ENCODE data around the gene DNM1L.
"Not testable (repeated sequence)": the region's sequence is repeated elsewhere in the genome, so short reads cannot be mapped to it uniquely, and the experiment has no call there.

The DNM1L gene

DNA sequence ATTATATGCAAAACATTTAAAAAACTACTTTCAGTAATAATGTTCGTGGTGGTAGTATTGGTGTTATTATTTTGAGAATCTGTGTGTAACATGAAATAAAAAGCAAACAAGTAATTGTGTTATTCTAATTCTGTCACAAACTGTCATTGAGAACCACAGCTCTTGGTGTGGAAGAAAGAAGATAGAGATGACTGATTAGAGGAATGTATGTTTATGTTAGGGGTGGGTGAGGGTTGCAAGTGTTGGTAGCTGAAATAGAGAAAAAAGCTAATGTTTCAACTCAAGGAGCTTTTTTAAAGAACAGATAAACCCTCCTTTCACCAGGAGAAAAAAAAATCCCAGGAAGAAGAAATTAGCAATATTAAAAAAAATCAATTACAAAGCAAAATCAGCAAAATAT, 18.3 kb downstream of the DNM1L start:
- DNase-seq (ENCODE audit: low spot score): no peak

GRCh38 chr12:32698285-32698684, 19.2 kb downstream of the DNM1L start:
- DNase-seq (ENCODE audit: low spot score): no peak

GRCh38 chr12:32699437-32699836, 20.3 kb downstream of the DNM1L start:
- not testable (repeated sequence) for DNase-seq (ENCODE audit: low spot score)

DNA sequence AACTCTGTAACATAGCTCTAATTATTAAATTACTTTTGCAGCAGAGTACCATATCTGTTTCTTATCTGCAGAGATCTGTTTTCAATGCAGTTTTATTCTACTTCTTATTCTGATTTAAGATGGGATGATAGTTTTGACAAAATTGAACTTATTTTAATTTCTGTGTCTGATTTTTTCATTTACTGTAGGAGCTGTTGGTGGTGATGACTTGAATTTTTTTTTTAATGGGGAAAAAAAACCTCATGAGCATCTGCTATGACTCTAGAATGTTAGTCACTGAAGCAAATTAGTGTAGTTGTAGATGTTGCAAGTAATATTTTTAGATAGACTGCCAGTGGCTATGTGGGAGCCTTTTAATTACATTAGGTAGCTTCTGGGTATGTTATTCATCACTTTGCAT, 23.4 kb downstream of the DNM1L start:
- no peak for DNase-seq (ENCODE audit: low spot score)

- no peak for DNase-seq (ENCODE audit: low spot score)
These were observed 23.8 kb downstream of the DNM1L start for GRCh38 chr12:32702946-32703345.

DNA sequence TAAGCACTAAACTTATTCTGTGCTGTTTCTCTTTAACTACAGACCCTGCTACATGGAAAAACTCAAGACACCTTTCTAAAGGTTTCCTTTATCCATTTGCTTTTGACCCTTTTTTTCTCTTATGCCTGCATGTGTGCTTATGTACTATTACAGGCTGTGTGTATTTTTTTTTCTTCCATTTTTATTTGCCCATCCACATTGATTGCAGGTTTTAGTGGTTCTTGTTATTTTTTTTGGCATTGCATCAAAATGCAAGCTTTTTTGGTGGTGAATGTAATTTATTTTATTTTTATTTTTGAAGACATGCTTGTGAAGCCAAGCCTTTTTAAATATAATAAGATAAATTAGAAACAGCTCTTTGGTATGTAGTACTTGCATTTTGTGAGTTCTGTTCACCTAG, 26.7 kb downstream of the DNM1L start:
- no peak for DNase-seq (ENCODE audit: low spot score)

DNA sequence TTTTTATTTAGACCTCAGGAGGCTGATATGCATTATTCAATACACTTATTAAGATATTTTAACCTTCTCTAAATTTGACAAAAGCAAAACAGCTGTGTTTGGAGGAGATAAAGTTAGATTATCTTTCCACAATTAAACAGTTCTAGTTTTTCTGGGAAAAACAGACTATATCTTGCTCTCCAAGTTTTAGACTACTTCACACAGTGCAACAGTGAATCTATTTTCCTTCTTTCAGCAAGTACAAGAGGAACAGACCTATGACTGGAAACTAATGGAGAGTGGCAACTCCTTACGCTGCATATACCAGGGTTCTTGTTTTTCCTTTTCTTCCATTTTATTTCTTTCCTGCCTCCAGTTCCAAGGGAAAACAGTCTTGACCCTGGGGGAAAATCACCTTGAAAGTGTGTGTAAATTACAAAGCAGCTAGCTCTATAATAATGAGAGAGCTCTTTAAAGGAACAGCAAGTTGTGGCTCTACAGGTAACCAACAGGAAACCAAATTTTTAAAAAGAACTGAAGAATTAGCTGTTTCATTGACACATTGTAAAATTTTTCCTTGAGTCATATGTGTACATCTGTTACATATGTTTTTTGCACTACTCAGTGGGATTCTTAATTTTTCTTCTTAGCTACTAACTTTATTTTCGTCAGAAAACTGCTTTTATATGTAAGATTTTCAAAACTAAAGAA, 27.4 kb downstream of the DNM1L start:
- DNase-seq (ENCODE audit: low spot score): no peak

DNA sequence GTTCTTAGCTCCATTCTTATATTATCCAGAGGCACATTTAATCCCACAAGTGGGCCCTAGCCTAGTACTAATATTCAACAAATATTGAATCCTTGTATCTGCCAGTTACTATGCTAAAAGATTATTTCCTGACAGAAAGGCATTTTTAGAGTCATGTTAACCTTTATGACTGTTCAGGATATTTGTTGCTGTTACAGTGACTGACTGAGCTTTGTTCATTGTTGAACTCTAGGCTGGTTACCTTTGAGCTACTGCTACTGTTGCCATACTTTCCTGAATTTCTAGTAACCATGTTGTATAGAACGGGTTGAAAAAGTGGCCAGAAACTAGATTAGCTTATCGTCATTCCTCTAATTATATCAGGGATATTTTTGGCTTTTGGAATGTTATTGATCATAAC, 29.8 kb downstream of the DNM1L start:
- DNase-seq (ENCODE audit: low spot score): no peak

- DNase-seq (ENCODE audit: low spot score): no peak
These were observed 35.7 kb downstream of the DNM1L start for GRCh38 chr12:32714772-32715171.

DNA sequence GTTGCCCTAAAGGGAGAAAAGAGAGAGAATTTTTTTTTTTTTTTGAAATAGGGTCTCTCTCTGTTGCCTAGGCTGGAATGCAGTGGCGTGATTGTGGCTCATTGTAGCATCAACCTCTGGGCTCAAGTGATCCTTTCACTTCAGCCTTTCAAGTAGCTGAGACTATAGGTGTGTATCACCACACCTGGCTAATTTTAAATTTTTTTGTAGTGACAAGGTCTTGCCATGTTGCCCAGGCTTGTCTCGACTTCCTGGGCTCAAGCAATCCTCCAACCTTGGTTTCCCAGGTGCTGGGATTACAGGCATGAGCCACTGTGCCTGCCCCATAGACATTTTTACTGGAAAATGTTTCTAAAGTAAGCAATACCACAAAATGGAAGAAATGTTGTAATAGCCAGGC, 39.8 kb downstream of the DNM1L start:
- DNase-seq (ENCODE audit: low spot score): no peak

DNA sequence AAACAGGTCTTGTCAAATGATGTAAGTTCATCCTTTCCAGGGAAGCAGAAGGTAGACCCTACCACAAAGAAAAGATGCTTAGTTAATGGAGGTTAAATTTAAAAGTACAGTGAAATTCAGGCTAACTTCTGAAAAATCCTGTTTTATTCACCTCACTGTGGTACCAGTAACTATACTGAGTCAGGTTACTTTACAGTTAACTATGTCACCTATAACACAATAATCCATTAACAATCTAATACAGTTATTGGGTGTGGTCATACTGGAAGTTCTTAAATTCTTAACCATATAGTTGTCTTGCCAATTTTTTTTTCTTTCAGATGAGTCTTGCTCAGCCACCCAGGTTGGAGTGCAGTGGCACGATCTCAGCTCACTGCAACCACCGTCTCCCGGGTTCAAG, 46.2 kb downstream of the DNM1L start:
- not testable (repeated sequence) for DNase-seq (ENCODE audit: low spot score)

DNA sequence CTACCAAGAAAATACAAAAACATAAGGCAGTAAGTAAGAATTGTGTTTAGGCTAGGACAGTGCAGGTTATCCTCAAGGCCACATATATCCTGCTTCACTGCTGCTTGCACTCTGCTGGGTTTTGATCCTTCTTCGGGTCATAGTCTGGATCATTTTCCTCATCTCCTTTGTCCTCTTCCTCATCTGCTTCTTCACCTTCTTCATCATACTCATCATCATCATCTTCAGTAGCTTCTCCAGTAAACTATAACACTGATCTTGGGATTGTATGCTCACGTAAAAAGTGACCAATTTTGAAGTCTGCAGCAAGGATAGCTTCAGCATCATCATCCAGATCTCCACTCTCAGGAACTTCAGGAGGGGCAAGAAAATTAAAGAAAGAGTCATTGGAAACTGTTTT, 47.2 kb downstream of the DNM1L start:
- DNase-seq (ENCODE audit: low spot score): no peak

- no peak for DNase-seq (ENCODE audit: low spot score)
These were observed 48.1 kb downstream of the DNM1L start for GRCh38 chr12:32727237-32727636.

GRCh38 chr12:32734952-32735351, 55.9 kb downstream of the DNM1L start:
- no peak for DNase-seq (ENCODE audit: low spot score)

GRCh38 chr12:32736445-32736844, 57.3 kb downstream of the DNM1L start:
- no peak for DNase-seq (ENCODE audit: low spot score)

- DNase-seq (ENCODE audit: low spot score): no peak
These were observed 58.6 kb downstream of the DNM1L start for GRCh38 chr12:32737715-32738114.

DNA sequence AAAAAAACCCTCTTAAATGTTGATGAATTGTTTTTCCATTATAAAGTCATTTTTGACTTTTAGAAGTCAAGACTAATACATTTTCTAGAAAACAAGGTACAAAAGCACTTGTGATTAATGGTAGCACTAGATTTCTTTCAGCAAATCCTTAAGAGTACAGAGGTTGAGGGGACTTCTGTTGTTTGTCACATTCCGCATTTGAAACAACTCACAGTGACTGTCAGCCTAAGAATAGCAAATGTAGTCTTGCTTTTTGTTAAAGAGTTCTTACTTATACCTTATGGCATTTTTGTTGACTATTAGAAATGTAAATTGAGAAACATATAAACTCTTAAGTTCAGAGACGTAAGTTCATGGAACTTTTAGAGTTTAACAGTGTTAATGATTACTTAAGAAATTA, 60.2 kb downstream of the DNM1L start:
- no peak for DNase-seq (ENCODE audit: low spot score)

GRCh38 chr12:32742133-32742532, 63.0 kb downstream of the DNM1L start:
- no peak for DNase-seq (ENCODE audit: low spot score)

DNA sequence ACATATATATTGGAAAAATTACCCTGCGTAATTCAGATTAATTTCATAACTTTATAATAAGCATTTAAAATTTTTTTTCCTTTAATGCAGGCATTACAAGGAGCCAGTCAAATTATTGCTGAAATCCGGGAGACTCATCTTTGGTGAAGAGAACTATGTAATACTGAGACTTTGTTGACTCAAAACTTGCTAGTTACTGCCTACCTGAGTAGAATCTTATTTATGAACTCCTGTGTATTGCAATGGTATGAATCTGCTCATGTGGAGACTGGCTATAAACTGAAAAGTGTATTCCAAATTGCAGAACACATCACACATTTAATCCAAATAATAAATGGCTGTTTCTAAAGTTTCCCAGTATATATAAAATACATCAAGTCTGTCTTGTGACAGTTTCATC, 64.2 kb downstream of the DNM1L start:
- DNase-seq (ENCODE audit: low spot score): no peak

- DNase-seq (ENCODE audit: low spot score): no peak
These were observed 74.5 kb downstream of the DNM1L start for GRCh38 chr12:32753605-32754004.

DNA sequence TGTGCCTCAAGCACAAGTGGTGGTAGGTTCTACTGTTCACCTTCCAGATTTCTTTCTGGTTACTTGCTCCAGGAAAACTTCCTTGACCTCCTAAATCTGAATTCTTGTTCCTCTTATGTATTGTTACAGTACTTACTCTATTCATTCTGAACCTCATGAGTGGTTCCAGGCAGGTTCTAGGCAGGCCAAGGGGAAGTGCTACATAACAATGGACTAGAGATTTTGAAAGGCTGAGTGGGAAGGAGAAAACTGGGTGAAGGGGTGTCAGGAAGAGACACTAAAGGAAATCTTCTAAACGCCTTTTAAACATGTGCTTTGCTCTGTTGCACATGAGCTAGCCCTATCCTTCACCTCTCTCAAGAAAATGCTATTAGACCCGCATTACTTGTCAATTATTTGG, 75.0 kb downstream of the DNM1L start:
- no peak for DNase-seq (ENCODE audit: low spot score)

DNA sequence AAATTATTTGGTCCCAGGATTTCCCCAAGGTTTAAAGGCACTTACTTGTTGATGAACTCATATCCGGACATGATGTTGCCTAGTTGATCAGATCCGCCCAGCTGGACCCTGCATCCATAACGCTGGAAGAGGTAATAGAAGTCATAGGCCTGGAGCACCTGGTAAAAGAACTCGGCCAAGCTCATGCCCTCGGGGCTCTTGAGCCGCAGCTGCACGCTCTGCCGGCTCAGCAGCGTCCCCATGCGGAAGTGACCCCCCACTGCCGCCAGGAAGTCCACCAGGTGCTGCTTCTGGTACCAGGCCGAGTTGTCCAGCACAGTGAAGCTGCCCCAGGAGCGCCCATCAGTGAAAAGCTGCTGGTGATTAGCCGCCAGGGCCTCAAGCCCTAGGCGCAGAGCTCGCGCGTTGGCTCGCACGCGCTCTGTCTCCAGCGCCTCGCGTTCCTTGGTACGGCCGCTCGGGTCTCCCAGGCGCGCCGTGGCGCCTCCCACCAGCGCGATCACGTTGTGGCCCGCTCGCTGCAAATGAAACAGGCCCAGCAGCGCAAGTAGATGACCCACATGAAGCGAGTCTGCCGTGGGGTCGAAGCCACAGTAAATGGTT, 76.1 kb downstream of the DNM1L start:
- DNase-seq (ENCODE audit: low spot score): peak; percentile 40

GRCh38 chr12:32755654-32756475, 76.8 kb downstream of the DNM1L start, which contains the start of gene YARS2:
YARS2 (minus strand) TSS chr12:32755897; CDS start chr12:32755874, 23 bp downstream.
- peak; percentile 90 for DNase-seq (ENCODE audit: low spot score)

Measured in COLO829 (cell line).